ENCODE measurements around the gene BCCIP.

GRCh38 chr10:125808047-125808446 lies 15.3 kb upstream of the BCCIP start:
- TF ChIP-seq POLR2A (IDR thresholded peaks at IDR 0.05) (no peak), CTCF (IDR thresholded peaks at IDR 0.05) (no peak)

All from esophagus squamous epithelium (tissue), 4 donors.